K562 (cell line): ENCODE results near the gene MILR1.

ENCODE experiments used
- GATA2 ChIP-seq: sonication (generic); formaldehyde crosslinking; IDR thresholded peaks from 2 replicates; pipeline ENCODE4 v1.4.0; 2020; ENCODE audit warnings: mild to moderate bottlenecking, missing genetic modification reagents
- MBD2 ChIP-seq: sonication (generic); IDR thresholded peaks from 2 replicates; pipeline ENCODE4 v1.6.1; 2016; ENCODE audit warnings: low read depth, borderline replicate concordance
- MNT ChIP-seq, 2 experiments: fragments of 450-650 bp; conservative IDR thresholded peaks; 2 replicates each; pipeline ENCODE4 v1.6.1; 2017; ENCODE audit warnings: mild to moderate bottlenecking in 2 of 2, moderate library complexity in 2 of 2
- POLR2A ChIP-seq: fragments of 450-650 bp; conservative IDR thresholded peaks from 2 replicates; pipeline ENCODE4 v1.6.1; 2016
- POLR2AphosphoS2 ChIP-seq: IDR thresholded peaks from 2 replicates; pipeline ENCODE4 v1.6.1; 2012; ENCODE audit warnings: low read length, improper control_type of control experiment
- SIN3A ChIP-seq, 2 experiments: fragments of 150-350 bp in 1 of 2; IDR thresholded peaks; 2 replicates each; pipeline ENCODE4 v1.6.1; 2011 to 2016; ENCODE audit warnings: borderline replicate concordance in 2 of 2, low read depth in 2 of 2, low read length in 2 of 2, mild to moderate bottlenecking in 2 of 2, moderate library complexity in 2 of 2; ENCODE audit not compliant: control insufficient read depth in 1 of 2
- TCF7 ChIP-seq: sonication (generic); IDR thresholded peaks from 2 replicates; pipeline ENCODE4 v1.6.1; 2016; ENCODE audit warnings: antibody characterized with exemption, borderline replicate concordance
- UBTF ChIP-seq, 2 experiments: IDR thresholded peaks; 2 replicates each; pipeline ENCODE4 v1.6.1; 2012; ENCODE audit warnings: improper control_type of control experiment in 2 of 2, low read depth in 2 of 2, low read length in 2 of 2, borderline replicate concordance in 1 of 2
- TF ChIP-seq, protein P1 (sequence below): sonication (generic); formaldehyde crosslinking; IDR thresholded peaks from 2 replicates; pipeline ENCODE4 v1.8.0; 2023; ENCODE audit warnings: missing genetic modification reagents, mild to moderate bottlenecking, borderline replicate concordance
- TF ChIP-seq, protein P2 (sequence below): fragments of 450-650 bp; conservative IDR thresholded peaks from 2 replicates; pipeline ENCODE4 v1.6.1; 2016; ENCODE audit warnings: missing genetic modification characterization, low read depth, mild to moderate bottlenecking, missing compliant biosample characterization, moderate library complexity
- TF ChIP-seq, protein P3 (sequence below): conservative IDR thresholded peaks from 2 replicates; pipeline ENCODE4 v1.6.1; 2011; ENCODE audit warnings: low read depth, mild to moderate bottlenecking, low read length; ENCODE audit not compliant: control insufficient read depth
- TF ChIP-seq, protein P4 (sequence below): sonication (generic); formaldehyde crosslinking; IDR thresholded peaks from 2 replicates; pipeline ENCODE4 v1.5.0; 2020; ENCODE audit warnings: missing genetic modification reagents

DNA sequence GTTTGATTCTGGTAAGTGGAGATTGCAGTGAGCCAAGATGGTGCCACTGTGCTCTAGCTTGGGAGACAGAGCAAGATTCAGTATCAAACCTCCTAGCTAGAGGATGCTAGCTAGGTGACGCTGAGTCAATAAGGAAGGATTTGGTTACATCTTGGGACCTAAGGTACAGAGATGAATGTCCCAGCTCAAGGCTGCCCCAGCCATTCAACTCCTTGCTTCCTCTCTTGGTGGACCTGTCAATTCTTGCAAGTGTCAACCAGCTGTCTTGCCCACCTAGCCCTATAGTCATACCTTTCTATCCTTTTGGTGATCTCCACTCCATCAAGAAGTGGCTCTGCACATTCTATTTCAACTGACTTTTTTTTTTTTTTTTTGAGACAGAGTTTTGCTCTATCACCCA, 1.4 kb upstream of the MILR1 start:
- TF ChIP-seq, protein P1, sequence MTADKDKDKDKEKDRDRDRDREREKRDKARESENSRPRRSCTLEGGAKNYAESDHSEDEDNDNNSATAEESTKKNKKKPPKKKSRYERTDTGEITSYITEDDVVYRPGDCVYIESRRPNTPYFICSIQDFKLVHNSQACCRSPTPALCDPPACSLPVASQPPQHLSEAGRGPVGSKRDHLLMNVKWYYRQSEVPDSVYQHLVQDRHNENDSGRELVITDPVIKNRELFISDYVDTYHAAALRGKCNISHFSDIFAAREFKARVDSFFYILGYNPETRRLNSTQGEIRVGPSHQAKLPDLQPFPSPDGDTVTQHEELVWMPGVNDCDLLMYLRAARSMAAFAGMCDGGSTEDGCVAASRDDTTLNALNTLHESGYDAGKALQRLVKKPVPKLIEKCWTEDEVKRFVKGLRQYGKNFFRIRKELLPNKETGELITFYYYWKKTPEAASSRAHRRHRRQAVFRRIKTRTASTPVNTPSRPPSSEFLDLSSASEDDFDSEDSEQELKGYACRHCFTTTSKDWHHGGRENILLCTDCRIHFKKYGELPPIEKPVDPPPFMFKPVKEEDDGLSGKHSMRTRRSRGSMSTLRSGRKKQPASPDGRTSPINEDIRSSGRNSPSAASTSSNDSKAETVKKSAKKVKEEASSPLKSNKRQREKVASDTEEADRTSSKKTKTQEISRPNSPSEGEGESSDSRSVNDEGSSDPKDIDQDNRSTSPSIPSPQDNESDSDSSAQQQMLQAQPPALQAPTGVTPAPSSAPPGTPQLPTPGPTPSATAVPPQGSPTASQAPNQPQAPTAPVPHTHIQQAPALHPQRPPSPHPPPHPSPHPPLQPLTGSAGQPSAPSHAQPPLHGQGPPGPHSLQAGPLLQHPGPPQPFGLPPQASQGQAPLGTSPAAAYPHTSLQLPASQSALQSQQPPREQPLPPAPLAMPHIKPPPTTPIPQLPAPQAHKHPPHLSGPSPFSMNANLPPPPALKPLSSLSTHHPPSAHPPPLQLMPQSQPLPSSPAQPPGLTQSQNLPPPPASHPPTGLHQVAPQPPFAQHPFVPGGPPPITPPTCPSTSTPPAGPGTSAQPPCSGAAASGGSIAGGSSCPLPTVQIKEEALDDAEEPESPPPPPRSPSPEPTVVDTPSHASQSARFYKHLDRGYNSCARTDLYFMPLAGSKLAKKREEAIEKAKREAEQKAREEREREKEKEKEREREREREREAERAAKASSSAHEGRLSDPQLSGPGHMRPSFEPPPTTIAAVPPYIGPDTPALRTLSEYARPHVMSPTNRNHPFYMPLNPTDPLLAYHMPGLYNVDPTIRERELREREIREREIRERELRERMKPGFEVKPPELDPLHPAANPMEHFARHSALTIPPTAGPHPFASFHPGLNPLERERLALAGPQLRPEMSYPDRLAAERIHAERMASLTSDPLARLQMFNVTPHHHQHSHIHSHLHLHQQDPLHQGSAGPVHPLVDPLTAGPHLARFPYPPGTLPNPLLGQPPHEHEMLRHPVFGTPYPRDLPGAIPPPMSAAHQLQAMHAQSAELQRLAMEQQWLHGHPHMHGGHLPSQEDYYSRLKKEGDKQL (CRISPR knock-in tag) = no peak
- TF ChIP-seq SIN3A (IDR thresholded peaks at IDR 0.05; ENCODE audit: borderline replicate concordance in 2 of 2, control insufficient read depth in 1 of 2, low read depth in 2 of 2, low read length in 2 of 2) (no peak), POLR2A (no peak), GATA2 (no peak), MBD2 (no peak), UBTF (IDR thresholded peaks at IDR 0.05; ENCODE audit: borderline replicate concordance in 1 of 2, low read depth in 2 of 2, low read length in 2 of 2) (no peak), TCF7 (no peak), POLR2AphosphoS2 (no peak), MNT (conservative IDR thresholded peaks at IDR 0.05) (no peak)
- TF ChIP-seq, protein P2, sequence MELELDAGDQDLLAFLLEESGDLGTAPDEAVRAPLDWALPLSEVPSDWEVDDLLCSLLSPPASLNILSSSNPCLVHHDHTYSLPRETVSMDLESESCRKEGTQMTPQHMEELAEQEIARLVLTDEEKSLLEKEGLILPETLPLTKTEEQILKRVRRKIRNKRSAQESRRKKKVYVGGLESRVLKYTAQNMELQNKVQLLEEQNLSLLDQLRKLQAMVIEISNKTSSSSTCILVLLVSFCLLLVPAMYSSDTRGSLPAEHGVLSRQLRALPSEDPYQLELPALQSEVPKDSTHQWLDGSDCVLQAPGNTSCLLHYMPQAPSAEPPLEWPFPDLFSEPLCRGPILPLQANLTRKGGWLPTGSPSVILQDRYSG = no peak
- TF ChIP-seq, protein P3, sequence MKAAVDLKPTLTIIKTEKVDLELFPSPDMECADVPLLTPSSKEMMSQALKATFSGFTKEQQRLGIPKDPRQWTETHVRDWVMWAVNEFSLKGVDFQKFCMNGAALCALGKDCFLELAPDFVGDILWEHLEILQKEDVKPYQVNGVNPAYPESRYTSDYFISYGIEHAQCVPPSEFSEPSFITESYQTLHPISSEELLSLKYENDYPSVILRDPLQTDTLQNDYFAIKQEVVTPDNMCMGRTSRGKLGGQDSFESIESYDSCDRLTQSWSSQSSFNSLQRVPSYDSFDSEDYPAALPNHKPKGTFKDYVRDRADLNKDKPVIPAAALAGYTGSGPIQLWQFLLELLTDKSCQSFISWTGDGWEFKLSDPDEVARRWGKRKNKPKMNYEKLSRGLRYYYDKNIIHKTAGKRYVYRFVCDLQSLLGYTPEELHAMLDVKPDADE = no peak
- TF ChIP-seq, protein P4, sequence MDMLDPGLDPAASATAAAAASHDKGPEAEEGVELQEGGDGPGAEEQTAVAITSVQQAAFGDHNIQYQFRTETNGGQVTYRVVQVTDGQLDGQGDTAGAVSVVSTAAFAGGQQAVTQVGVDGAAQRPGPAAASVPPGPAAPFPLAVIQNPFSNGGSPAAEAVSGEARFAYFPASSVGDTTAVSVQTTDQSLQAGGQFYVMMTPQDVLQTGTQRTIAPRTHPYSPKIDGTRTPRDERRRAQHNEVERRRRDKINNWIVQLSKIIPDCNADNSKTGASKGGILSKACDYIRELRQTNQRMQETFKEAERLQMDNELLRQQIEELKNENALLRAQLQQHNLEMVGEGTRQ (CRISPR knock-in tag) = no peak
